NB4 (cell line): ENCODE results near the gene RXRA.

ENCODE experiments used
- DNase-seq: peaks from one replicate; pipeline ENCODE4 v3.0.0; 2010; ENCODE audit warnings: low read depth
- H3K4me3 ChIP-seq: one replicate; pipeline ENCODE4 v1.5.1; 2011; ENCODE audit warnings: mild to moderate bottlenecking, low read depth, low read length, moderate library complexity
- MYC ChIP-seq: IDR thresholded peaks from 2 replicates; pipeline ENCODE4 v1.6.1; 2011; ENCODE audit warnings: low read depth, low read length
- POLR2A ChIP-seq: IDR thresholded peaks from 2 replicates; pipeline ENCODE4 v1.6.1; 2011; ENCODE audit warnings: mild to moderate bottlenecking; ENCODE audit not compliant: insufficient read length; ENCODE audit errors: extremely low read depth
- TF ChIP-seq, protein P1 (sequence below): IDR thresholded peaks from one replicate; pipeline ENCODE4 v1.5.1; 2012; ENCODE audit warnings: low read depth, low read length
- TF ChIP-seq, protein P2 (sequence below): IDR thresholded peaks from 2 replicates; pipeline ENCODE4 v1.6.1; 2011; ENCODE audit warnings: low read depth, low read length

Gene RXRA

DNA sequence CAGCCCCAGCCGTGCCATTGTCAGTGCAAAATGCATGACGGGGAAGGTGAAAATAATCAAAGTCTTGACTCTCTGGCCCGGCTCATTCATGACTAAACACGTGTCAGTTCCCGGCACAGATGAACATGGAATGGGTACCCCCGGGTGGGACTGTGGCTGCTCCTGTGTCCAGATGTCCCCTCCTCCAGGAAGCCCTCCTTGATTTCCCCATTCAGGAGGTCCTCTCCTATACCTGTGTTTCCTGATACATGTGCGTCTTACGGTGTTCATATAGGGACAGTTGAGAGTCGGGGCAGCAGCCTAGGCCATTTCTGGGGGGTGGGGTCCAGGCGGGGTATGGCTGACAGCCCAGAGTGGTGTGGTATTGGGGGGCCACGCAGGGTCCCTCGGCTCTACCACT lies 19.5 kb downstream of the RXRA start:
- TF ChIP-seq, protein P1, sequence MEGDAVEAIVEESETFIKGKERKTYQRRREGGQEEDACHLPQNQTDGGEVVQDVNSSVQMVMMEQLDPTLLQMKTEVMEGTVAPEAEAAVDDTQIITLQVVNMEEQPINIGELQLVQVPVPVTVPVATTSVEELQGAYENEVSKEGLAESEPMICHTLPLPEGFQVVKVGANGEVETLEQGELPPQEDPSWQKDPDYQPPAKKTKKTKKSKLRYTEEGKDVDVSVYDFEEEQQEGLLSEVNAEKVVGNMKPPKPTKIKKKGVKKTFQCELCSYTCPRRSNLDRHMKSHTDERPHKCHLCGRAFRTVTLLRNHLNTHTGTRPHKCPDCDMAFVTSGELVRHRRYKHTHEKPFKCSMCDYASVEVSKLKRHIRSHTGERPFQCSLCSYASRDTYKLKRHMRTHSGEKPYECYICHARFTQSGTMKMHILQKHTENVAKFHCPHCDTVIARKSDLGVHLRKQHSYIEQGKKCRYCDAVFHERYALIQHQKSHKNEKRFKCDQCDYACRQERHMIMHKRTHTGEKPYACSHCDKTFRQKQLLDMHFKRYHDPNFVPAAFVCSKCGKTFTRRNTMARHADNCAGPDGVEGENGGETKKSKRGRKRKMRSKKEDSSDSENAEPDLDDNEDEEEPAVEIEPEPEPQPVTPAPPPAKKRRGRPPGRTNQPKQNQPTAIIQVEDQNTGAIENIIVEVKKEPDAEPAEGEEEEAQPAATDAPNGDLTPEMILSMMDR, result no peak
- TF ChIP-seq MYC (no peak), POLR2A (no peak)
- DNase-seq, result no peak

DNA sequence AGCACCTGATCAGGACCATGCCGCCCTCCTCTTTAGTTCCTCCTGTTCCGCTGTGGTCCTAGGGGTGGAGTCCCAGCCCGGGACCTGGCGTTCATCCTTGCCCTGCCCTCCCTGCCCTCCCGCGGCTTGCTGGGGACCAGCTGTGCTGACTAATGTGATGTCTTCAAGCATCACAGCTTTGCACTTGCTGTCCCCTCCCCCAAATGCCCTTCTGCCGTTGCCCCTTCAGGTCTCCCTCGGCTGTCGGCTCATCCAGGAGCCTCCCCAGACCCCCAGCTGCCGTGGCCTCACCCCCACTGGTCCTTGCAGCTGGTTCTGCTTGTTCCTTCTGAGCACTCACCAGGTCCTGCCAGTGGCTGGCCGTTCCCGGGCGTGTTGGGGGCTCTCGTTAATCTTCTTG lies 19.9 kb downstream of the RXRA start:
- TF ChIP-seq, protein P1, result no peak
- TF ChIP-seq, protein P2, sequence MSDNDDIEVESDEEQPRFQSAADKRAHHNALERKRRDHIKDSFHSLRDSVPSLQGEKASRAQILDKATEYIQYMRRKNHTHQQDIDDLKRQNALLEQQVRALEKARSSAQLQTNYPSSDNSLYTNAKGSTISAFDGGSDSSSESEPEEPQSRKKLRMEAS, result no peak
- TF ChIP-seq MYC (no peak), POLR2A (no peak)
- no peak for DNase-seq

More for the DNA sequence above, 19.5 kb downstream of the RXRA start:
- no peak overlapping the region for H3K4me3 ChIP-seq

DNA sequence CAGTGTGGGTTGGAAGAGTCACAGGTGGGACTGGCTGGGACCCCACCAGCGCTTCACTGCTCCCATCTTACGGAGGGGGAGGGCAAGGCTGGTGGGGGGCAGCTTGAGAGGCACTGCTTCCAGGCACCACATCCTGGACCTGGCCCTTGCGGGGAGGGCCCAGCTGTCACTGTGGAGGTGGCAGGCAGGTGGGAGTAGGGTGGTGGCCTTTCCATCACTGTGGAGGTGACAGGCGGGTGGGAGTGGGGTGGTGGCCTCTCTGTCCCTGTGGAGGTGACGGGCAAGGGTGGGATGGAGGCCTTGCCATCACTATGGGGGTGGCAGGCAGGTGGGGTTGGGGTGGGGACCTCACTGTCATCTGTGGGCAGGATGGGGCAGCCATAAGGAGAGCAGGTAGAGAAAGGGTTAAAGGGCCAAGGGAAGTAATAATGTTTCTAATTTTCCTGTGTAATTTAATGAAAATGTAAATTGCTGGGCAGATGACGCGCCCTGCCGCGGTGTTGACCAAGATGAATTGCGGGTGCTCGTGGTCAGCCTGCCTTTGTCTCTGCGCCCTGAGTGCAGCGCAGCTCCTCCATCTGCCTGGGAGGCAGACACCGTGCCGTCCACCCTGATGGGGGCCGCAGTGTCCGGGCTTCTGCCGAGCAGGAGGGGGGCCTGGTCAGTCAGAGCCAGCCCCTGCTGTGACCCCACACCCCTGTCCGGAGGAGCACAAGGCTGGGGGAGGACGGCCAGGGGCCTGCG lies 20.8 kb downstream of the RXRA start:
- H3K4me3 ChIP-seq, result no peak overlapping the region
- TF ChIP-seq MYC (no peak), POLR2A (no peak)
- TF ChIP-seq, protein P2, result no peak
- TF ChIP-seq, protein P1, result no peak
- DNase-seq, result no peak

More for the DNA sequence above, 19.9 kb downstream of the RXRA start:
- no peak overlapping the region for H3K4me3 ChIP-seq

DNA sequence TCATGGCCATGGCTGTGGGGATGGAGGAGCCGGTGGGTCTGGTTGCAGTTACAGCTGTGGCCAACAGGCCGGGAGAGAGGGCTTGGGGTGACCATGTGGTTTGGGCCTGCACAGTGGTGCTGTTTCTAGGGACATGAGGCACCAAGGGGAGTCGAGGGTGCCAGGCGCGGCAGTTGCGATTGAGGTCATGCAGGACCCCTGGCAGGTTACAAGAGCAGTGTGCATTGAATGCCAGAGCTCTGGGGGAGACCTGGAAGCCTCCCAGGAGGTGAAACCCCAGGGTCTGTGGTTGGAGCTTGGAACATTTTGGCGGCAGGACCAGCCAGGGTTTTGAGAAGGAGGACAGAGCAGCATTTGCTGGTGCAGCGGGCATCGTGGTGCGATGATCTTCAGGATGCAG lies 21.7 kb downstream of the RXRA start:
- DNase-seq, result no peak
- no peak overlapping the region for H3K4me3 ChIP-seq
- TF ChIP-seq, protein P2, result no peak
- TF ChIP-seq, protein P1, result no peak
- no peak for TF ChIP-seq MYC
- TF ChIP-seq POLR2A, result no peak

DNA sequence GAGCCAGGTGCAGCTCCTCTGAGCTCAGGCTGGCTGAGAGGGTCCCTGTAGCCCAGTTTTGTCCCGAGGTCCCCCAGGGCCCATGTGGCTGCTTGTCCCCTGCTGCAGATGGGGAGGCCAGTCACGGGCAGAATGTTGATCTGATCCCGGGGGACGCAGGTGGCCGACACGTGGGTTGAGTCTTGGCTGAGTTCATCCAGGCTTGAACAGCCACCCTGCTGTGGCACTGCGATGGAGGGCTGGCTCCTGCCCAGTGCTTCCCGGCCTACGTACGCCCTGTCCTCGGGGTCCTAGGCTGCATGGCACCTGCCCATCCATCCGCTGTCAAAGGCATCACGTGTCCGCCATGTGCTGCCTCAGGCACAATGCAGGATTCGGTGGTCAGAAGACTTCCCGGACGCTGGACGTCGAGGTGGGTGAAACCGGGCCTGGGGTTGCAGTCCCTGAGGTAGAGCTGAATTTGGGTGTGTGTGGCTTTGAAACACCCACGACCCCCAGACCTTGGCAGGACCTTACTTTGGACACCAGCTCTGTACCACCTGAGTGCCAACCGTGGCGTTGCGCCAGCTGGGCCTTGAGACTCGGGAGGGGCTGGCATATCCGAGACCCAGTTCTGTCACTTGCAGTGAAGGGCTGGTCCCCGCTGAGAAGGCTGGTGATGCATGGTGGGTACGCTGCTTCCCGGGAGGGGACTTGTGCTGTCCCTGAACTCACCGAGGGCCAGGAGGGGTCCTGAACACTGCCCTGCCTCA lies 22.3 kb downstream of the RXRA start:
- TF ChIP-seq POLR2A, result no peak
- TF ChIP-seq MYC, result no peak
- TF ChIP-seq, protein P2, result no peak
- TF ChIP-seq, protein P1, result no peak
- no peak for DNase-seq
- H3K4me3 ChIP-seq, result no peak overlapping the region
